Measurements from ENCODE around the gene DRGX.
A peak's percentile ranks its signal among the peaks of the same experiment; 100 is the strongest.

Gene DRGX

DNA sequence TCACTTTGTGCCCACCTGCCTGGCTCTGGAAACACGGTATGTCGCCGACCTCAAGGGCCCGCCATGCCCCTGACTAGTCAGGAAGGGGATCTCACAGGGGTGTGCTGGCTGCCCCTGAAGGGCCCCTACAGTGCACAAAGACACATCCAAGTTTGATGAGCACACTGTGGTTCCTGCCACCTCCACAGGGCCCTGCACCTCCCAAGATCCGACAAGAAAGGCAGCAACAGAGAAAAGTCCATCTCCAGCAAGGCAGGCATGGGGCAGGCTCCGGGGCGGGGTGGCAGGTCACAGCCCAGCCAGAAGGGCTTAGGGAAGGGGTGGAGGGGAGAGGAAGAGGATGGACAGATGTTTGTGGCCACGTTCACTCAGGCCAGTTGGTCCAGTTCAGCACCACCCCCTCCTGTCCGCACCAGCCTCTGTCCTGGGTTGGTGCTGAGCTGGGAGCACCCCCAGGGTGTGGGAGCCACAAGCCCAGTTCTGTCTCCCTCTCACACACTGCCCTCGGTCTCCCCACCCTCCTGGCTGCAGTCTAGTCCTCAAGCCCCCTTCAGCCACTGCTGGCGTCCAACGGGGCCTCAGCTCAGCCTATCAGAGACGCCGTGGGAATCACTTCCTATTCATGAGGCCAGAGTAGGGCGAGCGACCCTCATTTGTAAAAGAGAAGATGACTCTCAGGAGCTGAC lies 11.5 kb downstream of the DRGX start:
- TF ChIP-seq, protein P1, sequence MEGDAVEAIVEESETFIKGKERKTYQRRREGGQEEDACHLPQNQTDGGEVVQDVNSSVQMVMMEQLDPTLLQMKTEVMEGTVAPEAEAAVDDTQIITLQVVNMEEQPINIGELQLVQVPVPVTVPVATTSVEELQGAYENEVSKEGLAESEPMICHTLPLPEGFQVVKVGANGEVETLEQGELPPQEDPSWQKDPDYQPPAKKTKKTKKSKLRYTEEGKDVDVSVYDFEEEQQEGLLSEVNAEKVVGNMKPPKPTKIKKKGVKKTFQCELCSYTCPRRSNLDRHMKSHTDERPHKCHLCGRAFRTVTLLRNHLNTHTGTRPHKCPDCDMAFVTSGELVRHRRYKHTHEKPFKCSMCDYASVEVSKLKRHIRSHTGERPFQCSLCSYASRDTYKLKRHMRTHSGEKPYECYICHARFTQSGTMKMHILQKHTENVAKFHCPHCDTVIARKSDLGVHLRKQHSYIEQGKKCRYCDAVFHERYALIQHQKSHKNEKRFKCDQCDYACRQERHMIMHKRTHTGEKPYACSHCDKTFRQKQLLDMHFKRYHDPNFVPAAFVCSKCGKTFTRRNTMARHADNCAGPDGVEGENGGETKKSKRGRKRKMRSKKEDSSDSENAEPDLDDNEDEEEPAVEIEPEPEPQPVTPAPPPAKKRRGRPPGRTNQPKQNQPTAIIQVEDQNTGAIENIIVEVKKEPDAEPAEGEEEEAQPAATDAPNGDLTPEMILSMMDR (IDR thresholded peaks at IDR 0.05; ENCODE audit: insufficient read depth, low read depth, low read length, missing control alignments), result no peak
- H3K4me3 ChIP-seq (ENCODE audit: low read length), result no peak overlapping the region
- DNase-seq (ENCODE audit: low read depth), result no peak

DNA sequence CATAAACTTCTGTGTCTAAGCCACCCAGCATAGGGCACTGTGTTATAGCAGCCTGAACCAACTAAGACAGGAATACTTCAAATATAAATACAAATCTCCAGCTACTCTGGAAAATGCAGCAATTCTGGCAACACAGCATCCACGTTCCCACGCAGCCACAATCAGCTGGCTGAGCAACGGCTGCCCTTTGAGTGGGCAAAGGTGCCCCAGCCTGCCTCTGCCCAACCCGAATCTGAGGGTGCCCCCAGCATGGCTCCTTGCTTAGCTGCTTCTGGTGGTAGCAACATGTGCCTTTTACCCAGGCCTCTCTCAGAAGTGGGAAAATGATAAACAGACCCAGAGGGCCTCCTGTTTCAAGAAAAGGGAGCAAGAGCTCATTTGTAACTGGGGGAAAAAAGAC lies 12.0 kb downstream of the DRGX start:
- no peak overlapping the region for H3K4me3 ChIP-seq (ENCODE audit: low read length)
- no peak for DNase-seq (ENCODE audit: low read depth)
- TF ChIP-seq, protein P1 (IDR thresholded peaks at IDR 0.05; ENCODE audit: insufficient read depth, low read depth, low read length, missing control alignments), result no peak

DNA sequence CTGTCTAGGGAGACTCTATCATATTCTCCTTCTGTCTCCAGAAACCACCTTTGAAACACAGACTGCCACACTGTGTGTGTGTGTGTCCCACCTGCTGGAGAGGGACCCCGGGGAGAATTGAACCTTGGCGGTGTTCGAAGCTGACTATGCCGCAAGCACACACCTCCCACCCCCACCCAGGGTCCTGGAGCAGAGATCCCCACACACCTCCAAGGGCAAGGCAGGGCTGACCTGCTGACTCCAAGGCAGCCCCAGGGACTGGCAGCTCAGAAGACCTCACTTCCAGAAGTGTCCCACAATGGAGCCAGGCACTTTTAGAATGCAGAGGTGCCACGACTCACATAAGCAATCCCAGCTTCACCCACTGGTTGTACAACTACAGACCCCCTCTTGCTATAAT lies 13.1 kb downstream of the DRGX start:
- no peak overlapping the region for H3K4me3 ChIP-seq (ENCODE audit: low read length)
- TF ChIP-seq, protein P1 (IDR thresholded peaks at IDR 0.05; ENCODE audit: insufficient read depth, low read depth, low read length, missing control alignments), result no peak
- no peak for DNase-seq (ENCODE audit: low read depth)

DNA sequence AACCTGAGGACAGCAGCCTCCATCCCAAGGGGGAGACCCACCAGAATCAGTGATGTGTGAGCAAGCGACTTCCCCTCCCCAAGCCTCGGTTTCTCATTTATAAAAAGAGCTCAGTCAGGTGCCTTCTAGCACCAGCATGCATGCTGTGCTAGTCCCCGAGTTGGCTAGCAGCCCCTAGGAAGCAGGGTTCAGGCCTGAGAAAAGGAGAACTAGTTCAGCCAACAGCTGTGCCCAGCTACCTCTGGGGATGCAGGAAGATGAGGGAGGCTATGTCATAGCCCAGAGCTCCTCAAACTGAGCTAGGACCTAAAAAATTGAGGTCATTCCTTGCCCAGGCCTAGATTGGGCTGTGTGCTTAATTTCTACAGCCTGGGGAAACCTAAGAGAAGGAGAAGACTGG lies 13.7 kb downstream of the DRGX start:
- H3K4me3 ChIP-seq (ENCODE audit: low read length), result no peak overlapping the region
- TF ChIP-seq, protein P1 (IDR thresholded peaks at IDR 0.05; ENCODE audit: insufficient read depth, low read depth, low read length, missing control alignments), result no peak
- no peak for DNase-seq (ENCODE audit: low read depth)

DNA sequence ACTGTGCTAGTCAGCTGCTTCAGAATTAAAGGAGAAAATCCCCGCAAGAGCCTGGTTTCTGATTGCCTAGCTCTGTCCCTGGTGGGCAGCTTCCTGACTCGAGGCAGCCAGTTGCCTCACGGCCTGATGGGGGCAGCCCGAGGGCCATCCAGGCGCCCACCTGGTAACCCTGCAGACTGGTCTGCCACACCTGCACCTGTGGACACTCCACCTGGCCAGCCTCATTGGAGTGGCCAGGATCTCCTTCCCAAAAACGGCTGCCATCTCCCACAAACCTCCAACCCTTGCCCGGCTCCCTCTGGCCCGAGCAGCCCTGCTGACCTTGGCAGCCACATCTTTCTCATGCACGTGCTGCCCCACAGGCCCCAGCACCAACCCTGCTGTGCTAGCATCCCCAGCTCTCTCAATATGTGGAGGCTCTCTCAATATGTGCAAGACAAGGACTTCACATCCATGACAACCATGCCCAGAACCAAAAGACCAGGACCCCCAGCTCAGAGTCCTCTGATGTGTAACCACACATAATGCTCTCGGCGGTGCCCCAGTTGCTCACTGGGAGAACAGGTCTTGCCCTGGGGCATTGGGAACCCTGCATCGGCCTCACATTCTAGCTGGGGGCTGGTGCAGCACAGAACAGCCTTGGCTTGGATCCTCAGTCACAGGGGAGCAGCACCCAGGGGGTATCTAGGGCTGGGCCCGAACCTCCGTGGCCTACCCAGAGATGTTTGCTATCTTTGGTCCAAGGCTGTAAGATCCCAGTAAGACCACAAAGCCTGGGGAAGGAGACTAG lies 14.6 kb downstream of the DRGX start:
- TF ChIP-seq, protein P1 (IDR thresholded peaks at IDR 0.05; ENCODE audit: insufficient read depth, low read depth, low read length, missing control alignments), result no peak
- H3K4me3 ChIP-seq (ENCODE audit: low read length), result no peak overlapping the region
- DNase-seq (ENCODE audit: low read depth), result no peak

DNA sequence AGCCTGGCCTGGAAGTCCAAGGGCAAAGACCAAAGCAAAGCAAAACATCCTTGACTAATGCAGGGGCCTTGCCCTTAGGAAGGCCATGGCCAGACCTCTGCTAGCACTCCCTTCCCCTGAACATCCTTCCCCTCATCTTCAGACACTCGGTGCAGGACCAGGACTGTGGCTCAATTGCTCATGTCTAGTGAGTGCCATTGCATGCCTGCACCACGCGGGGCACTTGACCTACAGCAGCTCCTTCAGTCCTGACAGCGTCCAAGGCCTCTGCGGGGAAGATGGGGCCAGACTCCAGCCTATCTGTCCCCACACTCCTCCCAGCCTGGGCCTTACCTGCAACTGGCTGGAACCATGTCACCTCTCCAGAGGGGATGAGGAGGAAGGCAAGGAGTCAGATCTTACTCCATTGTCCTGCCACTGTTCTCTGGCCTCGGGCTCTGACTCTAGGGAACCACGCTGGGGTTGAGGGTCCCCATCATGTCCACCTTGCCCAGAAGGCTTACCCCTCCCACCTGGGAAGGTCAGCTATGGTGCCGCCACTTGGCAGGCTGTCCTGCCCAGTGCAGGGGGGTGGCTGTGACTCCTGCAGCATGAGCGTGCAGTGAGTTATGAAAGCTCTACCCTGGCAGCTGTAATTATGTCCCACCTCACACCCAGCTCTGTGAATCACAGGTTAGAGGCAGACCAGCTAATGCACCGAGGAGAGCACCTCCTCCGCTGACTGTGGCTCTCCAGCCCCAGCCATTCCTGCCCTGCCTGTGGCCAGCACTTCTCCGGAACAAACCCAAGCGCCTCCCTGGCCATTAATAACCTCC lies 16.1 kb downstream of the DRGX start:
- TF ChIP-seq, protein P1 (IDR thresholded peaks at IDR 0.05; ENCODE audit: insufficient read depth, low read depth, low read length, missing control alignments), result peak; percentile 34
- H3K4me3 ChIP-seq (ENCODE audit: low read length), result no peak overlapping the region
- DNase-seq (ENCODE audit: low read depth), result peak; percentile 15

Data from epithelial cell of esophagus (primary cell).